HG03571 (cell line): Measurements from ENCODE around the gene LHX3.
A peak's percentile ranks its signal among the peaks of the same experiment; 100 is the strongest.

Experiments used
- ATAC-seq: cut with Tn5 transposase; IDR thresholded peaks from one replicate; pipeline ENCODE4 v1.9.1; 2021; ENCODE audit not compliant: unreplicated experiment

LHX3 gene

GRCh38 chr9:136204838-136205706, at the start of gene LHX3:
Gene LHX3 (minus strand): TSS chr9:136205128. CDS start chr9:136205012, 116 bp downstream.
- ATAC-seq, result no peak

- ATAC-seq, result no peak
Observed at GRCh38 chr9:136253246-136254130, 48.6 kb upstream of the LHX3 start.

GRCh38 chr9:136252846-136253245, 47.9 kb upstream of the LHX3 start:
- ATAC-seq, result no peak

DNA sequence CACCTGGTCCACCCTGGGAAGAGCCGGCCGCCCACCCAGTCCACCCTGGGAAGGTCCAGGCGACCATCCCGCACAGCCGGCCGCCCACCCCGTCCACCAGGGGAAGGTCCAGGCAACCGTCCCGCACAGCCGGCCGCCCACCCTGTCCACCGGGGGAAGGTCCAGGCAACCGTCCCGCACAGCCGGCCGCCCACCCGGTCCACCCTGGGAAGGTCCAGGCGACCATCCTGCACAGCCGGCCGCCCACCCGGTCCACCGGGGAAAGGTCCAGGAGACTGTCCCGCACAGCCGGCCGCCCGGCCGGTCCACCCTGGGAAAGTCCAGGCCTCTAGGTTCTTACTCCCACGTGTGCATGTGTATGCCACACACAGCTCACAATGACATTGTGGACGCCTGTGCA, 47.4 kb upstream of the LHX3 start:
- no peak for ATAC-seq

DNA sequence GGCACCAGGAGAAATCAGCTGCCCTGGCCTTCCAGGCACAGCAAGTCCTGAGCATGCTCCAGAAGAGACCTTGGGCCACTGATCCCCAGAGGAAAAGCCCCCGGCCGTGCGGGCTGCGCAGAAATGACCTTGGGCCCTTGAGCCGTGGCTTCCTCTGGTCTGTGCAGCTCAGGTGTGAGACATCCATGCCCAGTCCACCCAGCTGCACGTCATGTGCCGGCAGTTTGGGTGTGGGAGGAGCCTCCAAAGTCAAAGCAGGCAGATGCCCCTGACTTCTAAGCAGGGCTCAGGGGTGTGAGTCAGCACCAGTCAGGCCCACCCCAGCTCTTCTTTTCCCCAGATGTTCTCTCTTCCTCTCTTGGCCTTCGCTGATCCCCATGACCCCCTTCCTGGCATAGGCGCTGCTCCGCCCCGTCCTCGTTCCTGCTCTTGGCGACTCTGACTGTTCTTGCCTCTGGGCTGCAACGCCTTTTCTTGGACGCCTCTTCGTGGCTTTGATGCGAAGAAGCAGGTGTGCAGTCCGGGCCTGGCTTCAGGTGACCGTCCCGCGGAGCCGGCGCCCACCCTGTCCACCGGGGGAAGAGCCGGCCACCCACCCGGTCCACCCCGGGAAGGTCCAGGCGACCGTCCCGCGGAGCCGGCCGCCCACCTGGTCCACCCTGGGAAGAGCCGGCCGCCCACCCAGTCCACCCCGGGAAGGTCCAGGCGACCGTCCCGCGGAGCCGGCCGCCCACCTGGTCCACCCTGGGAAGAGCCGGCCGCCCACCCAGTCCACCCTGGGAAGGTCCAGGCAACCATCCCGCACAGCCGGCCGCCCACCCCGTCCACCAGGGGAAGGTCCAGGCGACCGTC, 46.6 kb upstream of the LHX3 start:
- no peak for ATAC-seq

DNA sequence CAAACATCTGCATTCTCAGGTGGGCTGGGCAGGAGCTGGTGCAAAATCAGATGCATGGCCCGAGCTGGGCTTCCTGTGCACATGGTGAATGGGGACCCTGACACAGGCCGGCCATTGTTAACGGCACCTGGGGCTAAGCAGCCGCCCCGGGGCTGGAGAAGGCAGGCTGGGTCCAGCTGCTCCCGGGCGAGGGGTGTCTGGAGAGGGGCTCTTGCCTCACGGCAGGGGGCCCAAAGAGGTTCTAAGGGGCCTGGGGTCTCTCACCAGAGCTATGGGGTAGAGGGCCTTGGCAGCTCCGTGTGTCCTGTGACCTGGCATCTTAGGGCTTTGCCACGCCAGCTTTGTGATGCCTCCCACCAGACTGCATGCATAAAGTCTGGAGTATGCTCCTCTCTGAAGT, 45.7 kb upstream of the LHX3 start:
- no peak for ATAC-seq

DNA sequence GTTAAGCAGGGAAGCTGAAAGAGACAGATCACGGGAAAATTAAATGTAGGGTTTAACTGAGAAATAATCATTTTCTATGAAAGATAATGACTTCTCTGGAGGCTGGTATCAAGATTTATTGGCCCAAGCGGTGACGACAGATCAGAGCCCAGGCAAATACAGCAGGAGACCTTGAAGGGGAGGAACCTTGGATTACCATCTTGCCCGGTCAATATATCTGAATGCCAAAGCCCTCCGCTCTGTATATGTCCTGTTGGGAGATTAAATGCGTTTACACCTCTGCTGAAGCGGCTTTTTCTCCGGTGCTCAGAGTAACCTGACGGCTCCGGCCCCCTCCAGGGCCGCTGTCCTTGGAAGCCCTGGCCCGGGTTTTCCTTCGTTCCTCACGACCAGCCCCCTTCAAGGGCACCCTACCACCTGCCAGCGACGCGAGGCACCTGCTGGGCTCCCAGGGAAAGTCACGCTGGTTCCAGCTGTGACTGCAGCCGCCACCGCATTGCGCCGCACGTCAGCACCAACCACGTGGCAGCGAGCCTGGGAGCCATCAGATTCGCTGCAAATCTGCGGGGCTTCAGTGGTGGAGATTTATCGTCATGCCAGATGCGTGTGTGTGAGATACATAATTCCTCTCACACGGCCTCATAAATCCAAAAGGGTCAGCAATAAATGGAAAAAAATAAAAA, 45.1 kb upstream of the LHX3 start:
- ATAC-seq, result no peak

DNA sequence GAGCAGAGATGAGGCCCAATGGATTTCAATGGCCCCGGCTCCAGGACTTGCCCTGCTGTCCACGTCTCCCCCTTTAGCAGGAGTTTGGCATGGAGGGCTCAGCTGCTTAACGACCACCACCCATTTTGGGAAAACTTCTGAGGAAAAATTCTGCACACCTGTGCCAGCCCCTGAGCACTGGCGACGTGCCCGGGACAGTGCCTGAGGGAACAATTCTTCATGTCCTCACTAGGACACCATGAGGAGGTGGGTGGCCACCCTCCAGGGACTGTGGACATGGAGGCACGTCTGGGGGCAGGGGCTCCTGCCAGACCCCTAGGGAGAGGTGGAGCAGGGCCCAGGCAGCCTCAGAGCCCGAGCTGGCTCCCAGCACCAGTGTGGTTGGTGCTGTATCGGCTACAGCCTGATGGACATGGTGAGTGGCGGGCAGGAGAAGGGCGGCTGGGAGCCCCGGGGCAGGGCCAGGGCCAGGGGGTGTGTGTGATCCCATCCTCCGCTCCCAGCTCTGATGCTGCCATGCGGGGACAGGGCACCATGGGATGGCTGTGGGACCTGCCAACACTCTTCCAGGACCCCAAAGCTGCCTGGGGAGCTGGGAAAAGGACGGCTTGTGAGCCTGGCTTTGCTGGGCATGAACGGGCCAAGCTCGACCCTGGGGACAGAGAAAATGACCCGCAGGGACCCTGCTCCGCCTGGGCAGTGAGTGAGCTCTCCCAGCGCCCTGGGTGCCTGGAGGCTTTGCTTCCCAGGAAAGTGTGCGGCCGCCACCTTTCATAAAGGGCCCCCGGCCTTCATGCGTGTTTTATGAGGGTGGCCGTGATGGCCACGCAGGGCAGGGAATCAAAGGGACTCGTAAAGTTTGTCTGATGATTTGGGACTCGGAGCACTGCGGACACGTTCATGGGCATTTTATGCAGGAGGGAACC, 44.3 kb upstream of the LHX3 start:
- ATAC-seq, result no peak

- no peak for ATAC-seq
Observed at GRCh38 chr9:136247947-136248637, 43.2 kb upstream of the LHX3 start.

DNA sequence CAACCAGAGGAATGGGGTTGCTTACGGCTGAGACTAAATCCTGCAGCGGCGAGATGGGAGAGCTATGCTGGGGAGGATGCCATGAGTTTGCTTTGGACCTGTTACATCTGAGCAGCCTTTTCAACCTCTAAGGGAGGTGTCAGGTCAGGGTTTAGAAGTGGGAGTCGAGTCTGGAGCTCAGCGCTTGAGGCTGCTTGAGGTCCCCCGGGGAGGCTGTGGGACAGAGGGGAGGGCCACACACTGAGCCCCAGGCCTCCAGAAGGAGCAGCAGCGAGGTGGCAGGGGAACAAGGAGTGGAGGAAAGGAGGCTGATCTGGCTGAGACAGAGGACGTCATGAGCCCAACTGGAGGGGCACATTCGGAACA, 42.6 kb upstream of the LHX3 start:
- no peak for ATAC-seq

DNA sequence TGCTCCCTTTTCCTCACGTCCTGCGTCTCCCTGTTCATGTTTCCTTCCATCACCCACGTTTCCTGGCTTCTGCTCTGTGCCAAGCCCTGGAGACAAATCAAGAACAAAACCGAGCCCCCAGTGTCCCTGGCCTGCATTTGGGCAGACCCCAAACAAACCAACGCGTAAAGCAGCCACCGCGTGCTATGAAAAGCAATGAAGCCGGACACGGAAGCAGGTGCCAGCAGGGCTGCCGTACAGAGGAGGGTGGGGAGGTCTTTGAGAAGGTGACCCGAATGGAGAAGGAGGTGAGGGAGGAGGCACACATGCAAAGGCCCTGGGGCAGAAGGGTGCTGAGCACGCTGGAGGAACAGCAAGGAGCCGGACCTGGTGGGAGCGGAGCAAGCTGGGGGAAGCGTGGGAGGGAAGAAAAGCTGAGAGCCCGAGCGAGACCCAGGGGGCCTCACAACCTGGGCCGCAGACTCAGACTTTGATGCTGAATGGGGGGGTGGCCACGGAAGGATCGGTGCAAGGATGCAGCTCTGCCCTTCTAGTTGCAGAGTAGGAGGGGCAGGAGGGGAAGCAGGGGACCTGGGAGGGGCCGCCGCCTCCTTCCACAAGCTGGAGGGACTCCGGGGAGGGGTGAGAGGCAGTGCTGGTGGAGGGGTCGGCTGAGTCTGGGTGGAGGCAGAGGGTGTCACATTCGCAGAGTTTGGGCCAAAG, 42.1 kb upstream of the LHX3 start:
- ATAC-seq, result no peak

DNA sequence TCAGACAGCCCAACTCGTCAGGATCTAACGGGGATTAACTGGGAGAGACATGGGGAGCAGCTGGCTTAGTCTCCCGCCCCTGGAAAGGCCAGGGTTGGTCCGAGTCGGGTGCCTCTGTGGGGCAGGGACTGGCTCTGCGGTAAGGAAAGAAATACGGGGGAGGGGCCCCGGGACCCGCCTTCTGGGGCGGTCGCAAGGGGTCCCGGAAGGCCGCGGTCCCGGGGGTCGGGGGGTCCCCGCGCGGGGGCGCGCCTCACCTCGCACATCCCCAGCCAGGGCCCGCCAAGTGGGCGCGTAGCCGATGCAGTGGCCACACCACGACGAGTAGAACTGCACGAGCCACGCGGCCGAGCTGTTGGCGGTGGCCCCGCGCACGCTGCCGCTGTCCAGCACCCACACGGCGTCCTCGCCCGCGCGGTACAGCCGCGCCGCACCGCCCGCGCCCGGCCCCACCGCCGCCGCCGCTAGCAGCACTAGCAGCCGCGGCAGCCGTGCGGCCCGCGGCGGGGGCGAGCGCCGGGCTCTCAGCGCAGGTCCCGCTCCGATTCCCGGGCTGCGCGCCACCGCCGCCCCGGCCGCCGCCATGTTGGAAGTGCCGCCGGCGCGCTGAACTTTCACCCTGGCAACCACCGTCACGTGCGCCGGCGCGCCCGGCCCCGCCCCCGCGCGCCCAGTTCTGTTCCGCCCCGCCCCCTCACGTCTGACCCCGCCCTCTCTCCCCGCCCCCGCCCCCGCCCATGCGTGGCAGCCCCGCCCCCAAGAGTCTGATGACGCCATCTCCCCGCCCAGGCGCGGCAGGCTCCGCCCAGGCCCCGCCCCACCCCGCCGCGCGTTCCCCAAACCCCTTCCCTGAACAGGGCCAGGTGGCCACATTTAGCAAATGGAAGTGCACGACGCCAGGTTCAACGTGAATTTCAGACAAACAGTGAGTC, 40.6 kb upstream of the LHX3 start, which contains the start of gene QSOX2:
Gene QSOX2 (minus strand): TSS at position 594 of the 932 bp plus-strand sequence. CDS start 9 bp downstream, at position 585.
- ATAC-seq, result peak; percentile 35

- no peak for ATAC-seq
Observed at GRCh38 chr9:136244969-136245218, 40.0 kb upstream of the LHX3 start.

DNA sequence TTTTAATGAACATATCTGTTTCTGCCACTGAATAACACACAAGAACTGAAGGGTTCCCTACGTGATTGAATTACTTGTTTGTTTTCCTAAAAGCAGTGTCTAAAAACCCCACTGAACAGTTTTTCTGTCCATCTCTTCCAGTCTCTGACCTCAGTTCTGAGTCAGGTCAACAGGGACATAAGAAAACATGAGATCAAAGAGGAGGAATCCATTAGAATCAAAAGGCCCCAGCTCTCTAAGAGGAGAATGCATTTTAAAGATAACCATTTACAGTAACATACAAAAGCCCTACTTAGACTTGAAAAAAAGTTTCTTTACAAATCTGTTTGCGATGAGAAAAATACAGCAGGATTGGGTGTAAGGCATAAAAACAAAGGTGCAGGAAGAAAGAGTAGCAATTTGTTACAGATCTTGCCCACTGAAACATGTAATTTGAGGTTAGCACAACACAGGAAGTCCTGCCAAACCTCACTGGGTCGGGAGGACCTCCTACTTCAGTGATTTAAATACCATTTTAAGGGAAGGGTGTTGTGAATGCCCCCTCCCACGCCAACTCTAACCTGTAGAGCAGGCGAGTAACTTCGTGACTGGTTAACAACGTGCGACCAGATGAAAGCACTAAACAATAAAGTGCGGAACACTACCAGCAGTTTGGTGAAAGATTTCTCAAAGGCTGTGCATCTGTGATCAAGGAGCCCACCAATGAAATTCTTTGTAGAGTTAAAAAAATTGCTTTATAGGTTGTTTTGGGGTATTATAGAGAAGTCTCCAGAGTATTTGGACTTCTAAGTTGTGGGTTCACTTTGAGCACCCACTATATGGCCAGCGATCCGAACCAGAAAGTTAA, 39.4 kb upstream of the LHX3 start:
- ATAC-seq, result peak; percentile 36

- ATAC-seq, result no peak
Observed at GRCh38 chr9:136243631-136244030, 38.7 kb upstream of the LHX3 start.

DNA sequence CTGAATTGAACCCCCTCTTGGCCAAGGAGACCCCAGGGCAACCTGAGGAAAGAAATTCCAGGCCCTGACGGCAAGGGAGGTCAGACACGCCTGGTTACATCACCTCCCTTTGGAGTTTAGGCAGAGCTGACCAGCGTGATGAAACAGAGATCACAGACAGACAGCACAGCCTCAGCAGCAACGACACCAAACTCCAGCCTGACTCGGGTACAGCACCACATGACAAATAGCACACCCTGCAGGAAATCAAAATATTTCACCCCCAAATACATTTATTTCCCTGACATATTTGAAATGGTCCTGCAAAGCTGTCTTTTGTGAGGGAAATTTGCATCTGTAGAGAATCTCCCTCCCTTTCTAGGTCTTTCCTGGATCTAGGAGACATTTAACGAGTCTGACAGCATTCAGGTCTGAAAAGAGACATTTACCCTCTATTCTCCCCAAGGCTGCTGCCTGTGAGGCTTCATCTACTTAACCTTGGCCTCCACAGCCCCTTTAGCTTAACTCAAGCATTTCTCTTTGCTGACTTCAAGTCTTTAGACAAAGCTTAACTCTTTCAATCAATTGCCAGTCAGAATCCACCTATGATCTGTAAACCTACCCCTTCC, 38.1 kb upstream of the LHX3 start:
- ATAC-seq, result no peak
